ENCODE data around the gene SPTBN1.

DNA sequence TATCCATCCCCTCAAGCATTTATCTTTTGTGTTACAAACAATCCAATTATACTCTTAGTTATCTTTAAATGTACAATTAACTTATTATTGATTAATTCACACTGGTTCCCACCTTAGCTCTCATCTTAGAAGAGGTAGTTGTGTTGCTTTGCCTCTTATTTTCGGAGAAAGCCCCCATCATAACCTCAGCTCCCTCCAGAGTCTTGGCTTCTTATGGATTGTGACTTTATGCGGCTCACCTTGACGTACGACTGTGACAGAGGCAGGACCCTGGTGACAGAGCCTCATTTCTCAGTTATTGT lies 132.9 kb downstream of the SPTBN1 start:
- TF ChIP-seq EP300 (IDR thresholded peaks at IDR 0.05) (no peak), RNF2 (IDR thresholded peaks at IDR 0.05; ENCODE audit: borderline replicate concordance, low read depth) (no peak), CTCF (IDR thresholded peaks at IDR 0.05) (no peak), SREBF2 (IDR thresholded peaks at IDR 0.05) (no peak), POLR2AphosphoS2 (conservative IDR thresholded peaks at IDR 0.05; ENCODE audit: low read length) (no peak), MAFK (IDR thresholded peaks at IDR 0.05; ENCODE audit: partially characterized antibody) (no peak), JUN (IDR thresholded peaks at IDR 0.05) (no peak), SMC3 (IDR thresholded peaks at IDR 0.05) (no peak), RFX5 (IDR thresholded peaks at IDR 0.05) (no peak), PBX3 (IDR thresholded peaks at IDR 0.05) (no peak), POLR2A (IDR thresholded peaks at IDR 0.05; ENCODE audit: low read length) (no peak), ESRRA (IDR thresholded peaks at IDR 0.05; ENCODE audit: borderline replicate concordance, low read length) (no peak)
